IMR-90 (cell line): ENCODE data around the gene PYY.

Source experiments
- CHD1 ChIP-seq: IDR thresholded peaks from 2 replicates; pipeline ENCODE4 v1.6.1; 2012; ENCODE audit warnings: low read depth, low read length, improper control_type of control experiment
- ELK1 ChIP-seq: fragments of 150-350 bp; IDR thresholded peaks from 2 replicates; pipeline ENCODE4 v1.6.1; 2016; ENCODE audit warnings: low read depth, mild to moderate bottlenecking, low read length, moderate library complexity, borderline replicate concordance
- MAFK ChIP-seq: IDR thresholded peaks from 2 replicates; pipeline ENCODE4 v1.6.1; 2012; ENCODE audit warnings: low read depth, low read length, improper control_type of control experiment
- POLR2A ChIP-seq: IDR thresholded peaks from 2 replicates; pipeline ENCODE4 v1.6.1; 2012; ENCODE audit warnings: mild to moderate bottlenecking, low read depth, low read length
- RAD21 ChIP-seq: IDR thresholded peaks from 2 replicates; pipeline ENCODE4 v1.6.1; 2012; ENCODE audit warnings: low read length, improper control_type of control experiment
- RCOR1 ChIP-seq: IDR thresholded peaks from 2 replicates; pipeline ENCODE4 v1.6.1; 2012; ENCODE audit warnings: mild to moderate bottlenecking, low read length, improper control_type of control experiment; ENCODE audit not compliant: insufficient replicate concordance
- RFX5 ChIP-seq: IDR thresholded peaks from 2 replicates; pipeline ENCODE4 v1.8.0; 2012; ENCODE audit warnings: low read depth, mild to moderate bottlenecking, low read length, moderate library complexity
- TF ChIP-seq, protein P1 (sequence below): conservative IDR thresholded peaks from 2 replicates; pipeline ENCODE4 v1.5.1; 2012; ENCODE audit warnings: mild to moderate bottlenecking, low read depth, low read length, improper control_type of control experiment

GRCh38 chr17:43956222-43956621 lies 2.5 kb upstream of the PYY start:
- TF ChIP-seq, protein P1, sequence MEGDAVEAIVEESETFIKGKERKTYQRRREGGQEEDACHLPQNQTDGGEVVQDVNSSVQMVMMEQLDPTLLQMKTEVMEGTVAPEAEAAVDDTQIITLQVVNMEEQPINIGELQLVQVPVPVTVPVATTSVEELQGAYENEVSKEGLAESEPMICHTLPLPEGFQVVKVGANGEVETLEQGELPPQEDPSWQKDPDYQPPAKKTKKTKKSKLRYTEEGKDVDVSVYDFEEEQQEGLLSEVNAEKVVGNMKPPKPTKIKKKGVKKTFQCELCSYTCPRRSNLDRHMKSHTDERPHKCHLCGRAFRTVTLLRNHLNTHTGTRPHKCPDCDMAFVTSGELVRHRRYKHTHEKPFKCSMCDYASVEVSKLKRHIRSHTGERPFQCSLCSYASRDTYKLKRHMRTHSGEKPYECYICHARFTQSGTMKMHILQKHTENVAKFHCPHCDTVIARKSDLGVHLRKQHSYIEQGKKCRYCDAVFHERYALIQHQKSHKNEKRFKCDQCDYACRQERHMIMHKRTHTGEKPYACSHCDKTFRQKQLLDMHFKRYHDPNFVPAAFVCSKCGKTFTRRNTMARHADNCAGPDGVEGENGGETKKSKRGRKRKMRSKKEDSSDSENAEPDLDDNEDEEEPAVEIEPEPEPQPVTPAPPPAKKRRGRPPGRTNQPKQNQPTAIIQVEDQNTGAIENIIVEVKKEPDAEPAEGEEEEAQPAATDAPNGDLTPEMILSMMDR = no peak
- TF ChIP-seq MAFK (no peak), POLR2A (no peak), RFX5 (no peak), RAD21 (no peak), ELK1 (no peak), RCOR1 (no peak), CHD1 (no peak)
